ENCODE results near the gene DBX2.

DNA sequence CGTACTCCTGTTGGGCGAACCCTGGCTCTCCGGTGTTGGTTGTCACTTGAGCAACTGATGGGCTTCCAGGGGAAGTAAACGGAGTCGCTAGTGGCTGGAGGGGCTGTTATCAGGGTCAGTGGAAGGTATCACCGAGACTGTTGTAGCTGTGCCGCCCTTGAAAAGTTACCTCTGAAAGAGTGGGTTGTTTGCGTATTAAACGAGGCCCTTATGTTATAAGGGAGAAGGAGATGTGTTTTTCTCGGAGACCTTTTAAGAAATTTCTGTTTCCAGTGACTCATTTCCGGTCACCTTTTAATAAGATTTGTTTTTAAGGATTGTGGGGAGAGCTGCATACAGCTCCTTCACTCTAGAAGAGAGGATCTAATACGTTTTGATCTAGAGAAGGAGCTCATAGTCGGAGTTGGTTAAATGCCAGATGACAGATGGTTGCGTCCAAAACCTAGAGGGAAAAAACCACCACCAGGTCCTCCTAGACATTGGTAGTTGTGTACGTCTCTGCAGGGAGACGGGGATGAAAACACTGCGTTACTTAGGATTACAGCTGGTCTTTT is 750 bp upstream of the DBX2 start:
- TF ChIP-seq POLR2A (IDR thresholded peaks at IDR 0.05): no peak
- no peak for TF ChIP-seq POLR2AphosphoS5 (IDR thresholded peaks at IDR 0.05)
- TF ChIP-seq, protein P1, sequence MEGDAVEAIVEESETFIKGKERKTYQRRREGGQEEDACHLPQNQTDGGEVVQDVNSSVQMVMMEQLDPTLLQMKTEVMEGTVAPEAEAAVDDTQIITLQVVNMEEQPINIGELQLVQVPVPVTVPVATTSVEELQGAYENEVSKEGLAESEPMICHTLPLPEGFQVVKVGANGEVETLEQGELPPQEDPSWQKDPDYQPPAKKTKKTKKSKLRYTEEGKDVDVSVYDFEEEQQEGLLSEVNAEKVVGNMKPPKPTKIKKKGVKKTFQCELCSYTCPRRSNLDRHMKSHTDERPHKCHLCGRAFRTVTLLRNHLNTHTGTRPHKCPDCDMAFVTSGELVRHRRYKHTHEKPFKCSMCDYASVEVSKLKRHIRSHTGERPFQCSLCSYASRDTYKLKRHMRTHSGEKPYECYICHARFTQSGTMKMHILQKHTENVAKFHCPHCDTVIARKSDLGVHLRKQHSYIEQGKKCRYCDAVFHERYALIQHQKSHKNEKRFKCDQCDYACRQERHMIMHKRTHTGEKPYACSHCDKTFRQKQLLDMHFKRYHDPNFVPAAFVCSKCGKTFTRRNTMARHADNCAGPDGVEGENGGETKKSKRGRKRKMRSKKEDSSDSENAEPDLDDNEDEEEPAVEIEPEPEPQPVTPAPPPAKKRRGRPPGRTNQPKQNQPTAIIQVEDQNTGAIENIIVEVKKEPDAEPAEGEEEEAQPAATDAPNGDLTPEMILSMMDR (IDR thresholded peaks at IDR 0.05): no peak
